IPS-20b (cell line): Measurements from ENCODE around the gene ARF5.

Experiments used
- H3K27ac ChIP-seq: one replicate; pipeline ENCODE4 v1.5.1; 2013; ENCODE audit warnings: low read length
- H3K27me3 ChIP-seq: 2 replicates; pipeline ENCODE4 v1.6.1; 2013; ENCODE audit warnings: mild to moderate bottlenecking, low read length, inconsistent platforms; ENCODE audit not compliant: insufficient read depth
- H3K36me3 ChIP-seq: 2 replicates; pipeline ENCODE4 v1.6.1; 2013; ENCODE audit warnings: low read depth, mild to moderate bottlenecking, inconsistent platforms, low read length, moderate library complexity; ENCODE audit not compliant: insufficient read depth
- H3K4me1 ChIP-seq: 2 replicates; pipeline ENCODE4 v1.6.1; 2013; ENCODE audit warnings: mild to moderate bottlenecking, control low read depth, inconsistent platforms, low read length, moderate library complexity; ENCODE audit not compliant: insufficient read depth
- H3K4me3 ChIP-seq: 2 replicates; pipeline ENCODE4 v1.5.1; 2013; ENCODE audit warnings: mild to moderate bottlenecking, low read length, inconsistent platforms
- H3K9ac ChIP-seq: 2 replicates; pipeline ENCODE4 v1.6.1; 2013; ENCODE audit warnings: low read depth, mild to moderate bottlenecking, inconsistent platforms, low read length, moderate library complexity
- H3K9me3 ChIP-seq: 2 replicates; pipeline ENCODE4 v1.6.1; 2013; ENCODE audit warnings: mild to moderate bottlenecking, low read depth, low read length, inconsistent platforms; ENCODE audit not compliant: insufficient read depth

ARF5 gene

GRCh38 chr7:127578036-127578684 lies 10.1 kb upstream of the ARF5 start:
- H3K27me3 ChIP-seq: no peaks in the 10 kb centered on the region
- H3K4me3 ChIP-seq: no peak overlapping the region
- H3K27ac ChIP-seq: no peak overlapping the region
- no peak overlapping the region for H3K9ac ChIP-seq
- peaks cover 29% of the 10 kb centered on the region for H3K36me3 ChIP-seq
- no peaks in the 10 kb centered on the region; the same call in 1 of the 2 replicates for H3K4me1 ChIP-seq
- no peaks in the 10 kb centered on the region for H3K9me3 ChIP-seq

GRCh38 chr7:127578711-127579275 lies 9.4 kb upstream of the ARF5 start:
- Histone ChIP-seq H3K27ac (no peak overlapping the region), H3K27me3 (no peaks in the 10 kb centered on the region), H3K9me3 (no peaks in the 10 kb centered on the region), H3K36me3 (peaks cover 32% of the 10 kb centered on the region), H3K4me3 (no peak overlapping the region), H3K4me1 (no peaks in the 10 kb centered on the region; the same call in 1 of the 2 replicates), H3K9ac (no peak overlapping the region)

- H3K9me3 ChIP-seq: no peaks in the 10 kb centered on the region
- no peak overlapping the region for H3K4me3 ChIP-seq
- H3K27me3 ChIP-seq: peaks cover under 1% of the 10 kb centered on the region; the same call in 1 of the 2 replicates
- H3K9ac ChIP-seq: no peak overlapping the region
- peaks cover 32% of the 10 kb centered on the region for H3K36me3 ChIP-seq
- H3K27ac ChIP-seq: no peak overlapping the region
- peaks cover 9% of the 10 kb centered on the region; the same call in 1 of the 2 replicates for H3K4me1 ChIP-seq
Observed at GRCh38 chr7:127580612-127581011, 7.6 kb upstream of the ARF5 start.

DNA sequence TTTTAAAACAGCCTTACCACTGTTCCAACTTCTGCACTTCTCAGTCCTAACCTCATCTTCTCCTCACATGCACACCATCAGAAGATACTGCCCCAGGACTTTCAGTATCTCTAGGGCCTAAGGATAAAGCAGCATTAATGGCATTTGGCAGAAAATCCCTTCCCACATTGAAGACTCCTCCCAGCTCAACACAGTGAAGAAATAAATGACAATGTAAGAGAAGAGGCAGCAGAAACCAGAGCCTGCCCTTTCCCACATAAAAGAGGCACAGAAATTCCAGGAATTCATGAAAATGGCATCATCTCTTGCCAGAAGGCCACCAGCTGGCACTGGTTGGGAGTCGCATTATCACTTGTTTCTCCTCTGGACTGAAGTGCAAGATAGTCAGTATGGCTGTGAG lies 6.5 kb upstream of the ARF5 start:
- H3K9me3 ChIP-seq: no peaks in the 10 kb centered on the region
- H3K4me3 ChIP-seq: no peak overlapping the region
- no peak overlapping the region for H3K27ac ChIP-seq
- peaks cover 9% of the 10 kb centered on the region; the same call in 1 of the 2 replicates for H3K4me1 ChIP-seq
- peaks cover 12% of the 10 kb centered on the region for H3K27me3 ChIP-seq
- H3K36me3 ChIP-seq: peaks cover 32% of the 10 kb centered on the region
- no peak overlapping the region for H3K9ac ChIP-seq

DNA sequence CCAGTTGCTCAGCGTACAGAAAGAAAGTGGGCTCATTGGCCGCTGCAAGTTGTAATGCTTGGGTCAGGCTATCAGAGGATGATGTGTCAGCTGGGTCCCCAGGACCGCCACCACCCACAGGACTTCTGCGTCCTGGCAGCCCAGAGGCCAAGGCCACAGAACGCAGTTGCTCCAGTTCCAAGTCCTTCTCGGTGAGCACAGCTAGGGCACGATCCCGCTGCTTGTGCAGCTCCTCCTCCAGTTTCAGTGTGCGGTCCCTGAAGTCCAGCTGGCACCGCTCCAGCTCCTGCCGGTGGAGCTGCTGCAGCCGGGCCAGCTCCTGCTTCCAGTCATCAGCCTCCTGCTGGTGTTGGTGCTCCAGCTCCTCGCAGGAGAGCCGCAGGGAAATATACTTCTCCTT lies 5.8 kb upstream of the ARF5 start:
- no peak overlapping the region for H3K4me3 ChIP-seq
- H3K9ac ChIP-seq: no peak overlapping the region
- peaks cover 32% of the 10 kb centered on the region for H3K36me3 ChIP-seq
- peaks cover 9% of the 10 kb centered on the region; the same call in 1 of the 2 replicates for H3K4me1 ChIP-seq
- H3K27me3 ChIP-seq: peaks cover 18% of the 10 kb centered on the region
- H3K9me3 ChIP-seq: no peaks in the 10 kb centered on the region
- no peak overlapping the region for H3K27ac ChIP-seq

DNA sequence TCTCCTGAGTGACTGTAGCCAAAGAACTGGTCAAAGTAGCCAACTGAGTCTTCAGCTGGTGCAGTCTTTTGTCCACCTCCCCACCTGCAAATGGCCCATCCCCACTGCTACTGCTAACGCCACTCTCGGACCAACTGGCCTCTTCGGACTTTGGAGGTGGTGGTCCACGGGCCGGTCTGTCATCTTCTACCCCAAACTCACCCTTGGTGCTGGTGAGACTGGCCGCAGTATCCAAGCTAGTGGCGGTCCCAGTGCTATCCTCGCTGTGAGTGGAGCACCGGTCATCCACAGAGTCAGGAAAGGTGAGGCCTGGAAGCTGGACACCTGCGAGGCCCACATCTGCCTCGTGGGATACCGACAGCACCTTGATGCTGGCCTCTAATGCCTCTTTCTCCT lies 3.6 kb upstream of the ARF5 start:
- Histone ChIP-seq H3K4me3 (peak overlapping the region; percentile 90), H3K27me3 (peaks cover 24% of the 10 kb centered on the region), H3K9me3 (no peaks in the 10 kb centered on the region), H3K4me1 (peaks cover 14% of the 10 kb centered on the region), H3K9ac (peak overlapping the region; percentile 80), H3K36me3 (peaks cover 32% of the 10 kb centered on the region), H3K27ac (no peak overlapping the region)

DNA sequence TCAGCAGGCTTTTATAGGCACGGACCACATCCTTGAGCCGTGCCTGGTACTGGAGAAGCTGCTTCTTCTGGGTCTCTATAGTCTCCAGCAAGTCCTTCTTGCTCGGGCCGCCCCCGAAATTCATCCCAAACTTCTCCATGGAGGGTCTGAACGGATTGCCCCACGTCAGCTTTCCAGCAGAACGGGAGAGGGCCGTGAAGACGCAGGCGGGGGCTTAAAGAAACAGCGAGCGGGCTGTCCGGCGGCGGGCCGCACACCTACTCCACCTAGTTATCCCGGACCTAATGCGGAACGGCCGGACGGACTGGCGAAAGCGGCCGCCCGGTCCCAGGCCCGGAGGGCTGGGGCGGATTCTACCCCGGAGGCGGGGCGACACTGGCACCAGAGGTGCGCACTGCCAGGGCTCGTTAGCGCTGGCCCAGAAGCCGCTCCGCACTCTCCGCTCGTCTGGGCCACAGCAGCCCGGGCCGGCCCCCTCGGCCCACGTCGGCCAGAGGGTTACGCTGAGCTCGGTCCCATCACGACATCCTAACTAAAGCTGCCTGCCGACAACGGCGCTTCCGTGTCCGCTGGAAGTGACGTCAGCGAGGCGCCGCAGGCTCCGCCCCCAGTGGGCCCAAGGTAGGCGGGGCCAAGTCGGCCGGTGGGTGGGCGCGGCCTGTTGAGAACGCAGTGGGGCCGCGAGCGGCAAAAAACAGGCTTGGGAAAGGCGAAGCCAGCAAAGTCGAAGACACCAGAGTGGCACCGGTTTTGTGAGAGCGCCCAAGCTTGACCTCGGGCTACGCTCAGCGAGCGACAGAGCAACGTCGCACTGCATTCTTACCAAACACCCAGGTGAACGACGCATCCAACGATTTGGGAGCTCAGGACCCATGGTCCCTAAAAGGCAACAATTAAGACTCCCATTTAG lies 2.9 kb upstream of the ARF5 start, which contains the start of gene GCC1:
Gene GCC1, minus strand, starts transcription at position 553 of the 910 bp plus-strand sequence. Its CDS starts 414 bp downstream, at position 139.
- Histone ChIP-seq H3K4me1 (peaks cover 14% of the 10 kb centered on the region), H3K4me3 (peak within 1 kb of the TSS; percentile 90), H3K27ac (no peak within 1 kb of the TSS), H3K36me3 (peaks cover 36% of the 10 kb centered on the region), H3K9me3 (no peaks in the 10 kb centered on the region), H3K9ac (peak within 1 kb of the TSS; percentile 80), H3K27me3 (peaks cover 24% of the 10 kb centered on the region)

- Histone ChIP-seq H3K27me3 (peaks cover 24% of the 10 kb centered on the region), H3K4me1 (peaks cover 14% of the 10 kb centered on the region), H3K9ac (no peak overlapping the region), H3K36me3 (peaks cover 37% of the 10 kb centered on the region), H3K27ac (no peak overlapping the region), H3K9me3 (no peaks in the 10 kb centered on the region), H3K4me3 (no peak overlapping the region)
Observed at GRCh38 chr7:127586346-127586745, 1.9 kb upstream of the ARF5 start.

DNA sequence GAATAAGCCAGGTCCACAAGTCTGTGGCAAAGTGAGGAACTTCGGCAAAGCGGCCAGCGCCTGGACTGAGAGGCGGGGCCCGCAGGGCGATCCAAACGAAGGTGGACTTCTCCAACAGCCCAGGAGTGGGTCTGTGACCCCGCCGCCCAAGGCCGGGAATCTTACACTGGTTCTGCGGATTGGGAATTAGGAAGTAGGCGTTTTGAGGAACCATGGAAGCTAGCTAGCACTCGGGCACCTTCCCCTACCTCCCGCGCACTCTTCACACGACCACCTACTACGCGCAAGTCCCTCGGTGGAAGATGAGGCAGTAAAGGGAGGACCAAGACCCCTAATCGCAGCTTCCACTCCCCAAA lies 570 bp upstream of the ARF5 start:
- no peak overlapping the region for H3K27ac ChIP-seq
- peaks cover 24% of the 10 kb centered on the region for H3K27me3 ChIP-seq
- H3K36me3 ChIP-seq: peaks cover 31% of the 10 kb centered on the region
- peak overlapping the region; percentile 84 for H3K4me3 ChIP-seq
- H3K9me3 ChIP-seq: no peaks in the 10 kb centered on the region
- H3K9ac ChIP-seq: peak overlapping the region; percentile 69; the same call in 1 of the 2 replicates
- H3K4me1 ChIP-seq: peaks cover 14% of the 10 kb centered on the region

GRCh38 chr7:127588697-127589482 lies 679 bp downstream of the ARF5 start:
- Histone ChIP-seq H3K27ac (no peak overlapping the region), H3K27me3 (peaks cover 24% of the 10 kb centered on the region), H3K9me3 (no peaks in the 10 kb centered on the region), H3K9ac (peak overlapping the region; percentile 84; the same call in 1 of the 2 replicates), H3K36me3 (peaks cover 22% of the 10 kb centered on the region), H3K4me3 (peak overlapping the region; percentile 84), H3K4me1 (peaks cover 14% of the 10 kb centered on the region)

DNA sequence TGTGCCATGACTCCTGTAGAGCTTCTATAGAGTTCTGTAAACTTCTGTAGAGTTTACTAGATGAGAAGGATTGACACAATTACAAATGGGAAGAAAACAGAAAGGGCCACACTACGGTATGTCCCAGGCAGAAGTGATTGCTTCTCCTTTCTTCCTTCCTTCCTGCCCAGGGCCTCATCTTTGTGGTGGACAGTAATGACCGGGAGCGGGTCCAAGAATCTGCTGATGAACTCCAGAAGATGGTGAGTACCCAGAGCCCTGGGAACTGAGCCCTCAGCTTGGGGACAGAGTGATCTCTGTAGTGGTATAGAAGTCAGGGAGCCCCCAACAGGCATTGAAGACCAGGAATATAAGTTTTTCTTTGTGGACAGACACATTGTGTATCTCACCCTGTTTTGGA lies 1.7 kb downstream of the ARF5 start:
- Histone ChIP-seq H3K27ac (no peak overlapping the region), H3K9ac (no peak overlapping the region), H3K4me1 (peaks cover 5% of the 10 kb centered on the region), H3K27me3 (peaks cover 24% of the 10 kb centered on the region), H3K9me3 (no peaks in the 10 kb centered on the region), H3K4me3 (no peak overlapping the region), H3K36me3 (peaks cover 22% of the 10 kb centered on the region)
